Spleen (tissue), 11 donors: ENCODE data around the gene IGLON5. TPM values are rescaled to one million over a fixed set of nuclear protein-coding genes. Genes with fewer than 3 reads are reported as not detected.

Source experiments
- DNase-seq: peaks from one replicate; pipeline ENCODE4 v3.0.0-alpha.2; 2020
- H3K27ac ChIP-seq, 8 donors: fragments of 200-600 bp; sonication (generic) in 7 of 8; 1 replicate in 4 of 8; 2 replicates in 4 of 8; pipeline versions ENCODE4 v1.5.0 to v1.8.0; 2016 to 2021; ENCODE audit warnings: inconsistent platforms in 4 of 8, mild to moderate bottlenecking in 4 of 8, moderate library complexity in 1 of 8
- H3K27me3 ChIP-seq, 7 donors: fragments of 200-600 bp; sonication (generic) in 6 of 7; replicated peaks in 1 of 7; 1 replicate in 4 of 7; 2 replicates in 3 of 7; pipeline versions ENCODE4 v1.5.0 to v1.8.0; 2016 to 2021; ENCODE audit warnings: inconsistent platforms in 3 of 7, mild to moderate bottlenecking in 1 of 7
- H3K36me3 ChIP-seq, 6 donors: fragments of 200-600 bp; sonication (generic) in 5 of 6; 1 replicate in 4 of 6; 2 replicates in 2 of 6; pipeline versions ENCODE4 v1.5.0 to v1.8.0; 2016 to 2021; ENCODE audit warnings: inconsistent platforms in 2 of 6
- H3K4me1 ChIP-seq, 6 donors: fragments of 200-600 bp; sonication (generic) in 5 of 6; 1 replicate in 3 of 6; 2 replicates in 3 of 6; pipeline versions ENCODE4 v1.5.0 to v1.8.0; 2016 to 2021; ENCODE audit warnings: inconsistent platforms in 3 of 6
- H3K4me3 ChIP-seq, 8 donors: fragments of 200-600 bp; sonication (generic) in 7 of 8; 1 replicate in 4 of 8; 2 replicates in 4 of 8; pipeline versions ENCODE4 v1.5.0 to v1.8.0; 2016 to 2021; ENCODE audit warnings: inconsistent platforms in 4 of 8, mild to moderate bottlenecking in 4 of 8, moderate library complexity in 2 of 8
- H3K9me3 ChIP-seq, 8 donors: fragments of 200-600 bp; sonication (generic) in 7 of 8; 1 replicate in 4 of 8; 2 replicates in 4 of 8; pipeline versions ENCODE4 v1.5.0 to v1.8.0; 2016 to 2021; ENCODE audit warnings: inconsistent platforms in 4 of 8
- POLR2A ChIP-seq, 3 donors: fragments of 450-650 bp; IDR thresholded peaks; one replicate each; pipeline ENCODE4 v1.5.1; 2017; ENCODE audit warnings: antibody characterized with exemption in 3 of 3, mild to moderate bottlenecking in 1 of 3
- POLR2AphosphoS5 ChIP-seq, 3 donors: sonication (generic); formaldehyde crosslinking; IDR thresholded peaks; one replicate each; pipeline ENCODE4 v1.5.1; 2017; ENCODE audit warnings: antibody characterized with exemption in 3 of 3
- WGBS, 5 donors: extraction: QIAGEN DNeasy Blood & Tissue Kit in 3 of 5; methylation state at CpG; one replicate each; pipeline versions ENCODE4 v1.1.5 to v1.1.7; 2013 to 2018; 5-methylcytosine and 5-hydroxymethylcytosine counted together
- intact Hi-C: fragments of 100-400 bp; cut with DNase I; formaldehyde crosslinking; loops from one replicate; pipeline ENCODE4 v1.15.0; 2023; ENCODE audit warnings: low total_unique reads
- polyA plus RNA-seq, 3 donors: library from polyadenylated mRNA; stranded (reverse); fragments of 200-250 nt; gene quantifications; one replicate each; pipeline ENCODE4 v1.2.1, GENCODE V29; 2013
- total RNA-seq, 7 donors: library from RNA; depleted of rRNA in 3 of 7; stranded (reverse); fragments of >200 nt in 3 of 7; fragmentation: NEBNext Ultra II Directional in 4 of 7; extraction: Animal tissue kit (Norgen Biotek cat#: 25700) in 4 of 7; gene quantifications; one replicate each; pipeline versions ENCODE4 v1.1.0 to v1.2.1, GENCODE V29; 2016 to 2021
- TF ChIP-seq, protein P1 (sequence below), 11 experiments: fragments of 200-600 bp in 7 of 11; fragments of 450-650 bp in 4 of 11; sonication (generic) in 4 of 11; IDR thresholded peaks in 8 of 11; conservative IDR thresholded peaks in 3 of 11; 1 replicate in 7 of 11; 2 replicates in 4 of 11; pipeline versions ENCODE4 v1.4.0 to v1.8.0; 2016 to 2021; ENCODE audit warnings: antibody characterized with exemption in 11 of 11, inconsistent platforms in 4 of 11, mild to moderate bottlenecking in 1 of 11
- donor health status: healthy with polysubstance abuse.
- donor health status: DM: no; HTN: no; CAD: no; lungs with moderate emphysema.
- donor health status: DM: no; HTN: no; CAD: no.
- donor health status: Bipolar disorder and iron deficiency.
- donor health status: healthy.
- donor health status: DM: no; HTN: no; CAD: no.
- donor health status: DM: yes; HTN: yes; CAD: no.

IGLON5 gene
- total and polyA plus RNA-seq, 10 donors, result 0.03 TPM; not detected in 9

DNA sequence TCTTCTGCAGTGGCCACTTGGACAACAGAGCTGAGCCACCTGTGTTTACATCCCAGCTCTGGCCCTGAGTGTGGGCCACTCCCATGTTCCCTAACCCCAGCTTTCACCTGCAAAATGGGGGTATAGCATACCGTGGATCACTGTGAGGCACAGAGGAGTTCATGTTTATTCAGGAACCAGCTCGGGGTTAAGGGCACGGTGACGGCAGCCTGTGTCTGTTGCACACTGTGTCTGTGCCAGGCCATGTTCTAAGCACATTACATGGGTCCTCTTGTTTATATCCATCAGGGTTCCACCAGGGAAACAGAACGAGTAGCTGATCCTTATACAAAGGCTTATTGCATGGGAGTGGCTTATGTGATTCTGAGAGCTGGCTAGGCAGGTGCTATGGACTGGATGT, 14.0 kb upstream of the IGLON5 start:
- intact Hi-C loops, result no loop called here
- WGBS, 5 donors, result 66 to 83% (median 78%) methylated on average over 5 of the region's 5 CpGs
- TF ChIP-seq POLR2A (IDR thresholded peaks at IDR 0.05) (no peak), POLR2AphosphoS5 (IDR thresholded peaks at IDR 0.05) (no peak)
- TF ChIP-seq, protein P1, sequence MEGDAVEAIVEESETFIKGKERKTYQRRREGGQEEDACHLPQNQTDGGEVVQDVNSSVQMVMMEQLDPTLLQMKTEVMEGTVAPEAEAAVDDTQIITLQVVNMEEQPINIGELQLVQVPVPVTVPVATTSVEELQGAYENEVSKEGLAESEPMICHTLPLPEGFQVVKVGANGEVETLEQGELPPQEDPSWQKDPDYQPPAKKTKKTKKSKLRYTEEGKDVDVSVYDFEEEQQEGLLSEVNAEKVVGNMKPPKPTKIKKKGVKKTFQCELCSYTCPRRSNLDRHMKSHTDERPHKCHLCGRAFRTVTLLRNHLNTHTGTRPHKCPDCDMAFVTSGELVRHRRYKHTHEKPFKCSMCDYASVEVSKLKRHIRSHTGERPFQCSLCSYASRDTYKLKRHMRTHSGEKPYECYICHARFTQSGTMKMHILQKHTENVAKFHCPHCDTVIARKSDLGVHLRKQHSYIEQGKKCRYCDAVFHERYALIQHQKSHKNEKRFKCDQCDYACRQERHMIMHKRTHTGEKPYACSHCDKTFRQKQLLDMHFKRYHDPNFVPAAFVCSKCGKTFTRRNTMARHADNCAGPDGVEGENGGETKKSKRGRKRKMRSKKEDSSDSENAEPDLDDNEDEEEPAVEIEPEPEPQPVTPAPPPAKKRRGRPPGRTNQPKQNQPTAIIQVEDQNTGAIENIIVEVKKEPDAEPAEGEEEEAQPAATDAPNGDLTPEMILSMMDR (IDR thresholded peaks at IDR 0.05 in 8 of 11, conservative IDR thresholded peaks at IDR 0.05 in 3 of 11), result no peak
- Histone ChIP-seq H3K9me3 (peaks cover 0 to 6% (median 4%) of the 10 kb centered on the region in 8 donors), H3K27me3 (peaks cover 0 to 65% (median 10%) of the 10 kb centered on the region in 7 donors), H3K36me3 (no peaks in the 10 kb centered on the region), H3K4me3 (no peak overlapping the region), H3K4me1 (no peaks in the 10 kb centered on the region), H3K27ac (no peak overlapping the region)
- DNase-seq, result no peak

DNA sequence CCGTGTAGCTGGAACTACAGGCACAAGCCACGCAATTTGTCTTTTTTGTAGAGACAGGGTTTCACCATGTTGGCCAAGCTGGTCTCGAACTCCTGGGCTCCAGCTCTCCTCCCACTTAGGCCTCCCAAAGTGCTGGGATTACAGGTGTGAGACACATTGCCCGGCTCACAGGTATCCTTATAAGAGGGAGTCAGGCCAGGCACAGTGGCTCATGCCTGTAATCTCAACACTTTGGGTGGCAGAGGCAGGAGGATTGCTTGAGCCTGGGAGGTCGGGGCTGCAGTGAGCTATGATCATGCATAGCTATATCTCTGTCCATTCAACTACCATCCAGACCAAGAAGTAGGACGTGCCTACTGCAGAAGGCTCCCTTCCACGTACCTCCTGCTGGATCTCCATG, 10.2 kb upstream of the IGLON5 start:
- H3K27me3 ChIP-seq, result peaks cover 0 to 54% (median 0%) of the 10 kb centered on the region in 7 donors
- DNase-seq, result no peak
- no peak overlapping the region for H3K4me3 ChIP-seq
- intact Hi-C loops, result no loop called here
- TF ChIP-seq POLR2A (IDR thresholded peaks at IDR 0.05) (no peak), POLR2AphosphoS5 (IDR thresholded peaks at IDR 0.05) (no peak)
- TF ChIP-seq, protein P1 (IDR thresholded peaks at IDR 0.05 in 8 of 11, conservative IDR thresholded peaks at IDR 0.05 in 3 of 11), result no peak
- H3K4me1 ChIP-seq, result no peaks in the 10 kb centered on the region
- WGBS, 5 donors, result 70 to 82% (median 79%) methylated on average over 6 to 7 of the region's 7 CpGs
- no peak overlapping the region for H3K27ac ChIP-seq
- H3K36me3 ChIP-seq, result no peaks in the 10 kb centered on the region
- H3K9me3 ChIP-seq, result peaks cover 0 to 44% (median 40%) of the 10 kb centered on the region in 8 donors

DNA sequence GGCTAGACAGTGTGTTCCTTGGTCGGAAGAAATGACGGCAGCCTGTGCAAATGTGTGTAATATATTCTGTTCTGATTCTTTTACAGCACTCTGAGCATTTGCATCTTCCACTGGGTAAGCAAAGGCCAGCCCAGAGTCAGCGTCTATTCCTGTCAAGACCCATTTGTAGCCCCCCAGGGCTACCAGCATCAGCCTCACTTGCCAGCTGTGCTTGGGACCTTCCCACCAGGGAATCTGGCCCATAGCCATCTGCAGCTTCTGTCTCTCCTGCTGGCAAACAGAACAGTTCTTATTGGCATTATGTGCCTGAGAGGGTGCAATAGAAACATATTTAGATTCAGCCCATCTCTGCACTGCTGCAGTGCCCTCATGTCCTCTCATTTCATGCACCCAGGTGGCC, 6.0 kb upstream of the IGLON5 start:
- no peak for DNase-seq
- Histone ChIP-seq H3K27ac (no peak overlapping the region), H3K9me3 (peaks cover 0 to 69% (median 61%) of the 10 kb centered on the region in 8 donors), H3K4me3 (no peak overlapping the region), H3K27me3 (peaks cover 0 to 72% (median 23%) of the 10 kb centered on the region in 7 donors), H3K36me3 (no peaks in the 10 kb centered on the region), H3K4me1 (no peaks in the 10 kb centered on the region)
- 70 to 94% (median 87%) methylated on average over 3 of the region's 3 CpGs for WGBS, 5 donors
- intact Hi-C loops, result no loop called here
- TF ChIP-seq POLR2AphosphoS5 (IDR thresholded peaks at IDR 0.05) (no peak), POLR2A (IDR thresholded peaks at IDR 0.05) (no peak)
- TF ChIP-seq, protein P1 (IDR thresholded peaks at IDR 0.05 in 8 of 11, conservative IDR thresholded peaks at IDR 0.05 in 3 of 11), result no peak

DNA sequence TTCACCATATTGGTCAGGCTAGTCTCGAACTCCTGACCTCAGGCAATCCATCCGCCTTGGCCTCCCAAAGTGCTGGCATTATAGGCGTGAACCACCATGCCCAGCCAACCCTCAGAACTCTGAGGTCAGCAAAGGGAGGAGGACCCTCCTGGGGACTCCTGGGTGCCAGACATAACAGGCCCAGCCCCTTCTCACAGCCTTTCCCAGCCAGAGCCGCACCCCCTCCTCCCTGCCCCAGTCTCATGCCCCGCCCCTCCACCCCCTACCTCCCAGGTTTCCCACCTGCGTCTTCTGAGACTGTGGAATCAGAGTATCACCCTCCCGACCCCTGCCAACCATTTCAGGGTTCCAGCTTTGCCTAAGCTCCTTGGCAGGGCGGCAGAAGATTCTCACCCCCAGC, 5.2 kb downstream of the IGLON5 start:
- WGBS, 5 donors, result 73 to 81% (median 79%) methylated on average over 8 of the region's 8 CpGs
- intact Hi-C loops, result no loop called here
- Histone ChIP-seq H3K27me3 (peaks cover 0 to 58% (median 12%) of the 10 kb centered on the region in 7 donors), H3K36me3 (no peaks in the 10 kb centered on the region), H3K4me3 (no peak overlapping the region), H3K9me3 (peaks cover 0 to 10% (median 0%) of the 10 kb centered on the region in 8 donors), H3K4me1 (peaks cover 0 to 8% (median 0%) of the 10 kb centered on the region in 6 donors), H3K27ac (no peak overlapping the region)
- DNase-seq, result peak; percentile 22
- TF ChIP-seq, protein P1 (IDR thresholded peaks at IDR 0.05 in 8 of 11, conservative IDR thresholded peaks at IDR 0.05 in 3 of 11), result no peak
- TF ChIP-seq POLR2A (IDR thresholded peaks at IDR 0.05) (no peak), POLR2AphosphoS5 (IDR thresholded peaks at IDR 0.05) (no peak)
